Measurements from ENCODE around the gene NMRK1.

The NMRK1 gene

DNA sequence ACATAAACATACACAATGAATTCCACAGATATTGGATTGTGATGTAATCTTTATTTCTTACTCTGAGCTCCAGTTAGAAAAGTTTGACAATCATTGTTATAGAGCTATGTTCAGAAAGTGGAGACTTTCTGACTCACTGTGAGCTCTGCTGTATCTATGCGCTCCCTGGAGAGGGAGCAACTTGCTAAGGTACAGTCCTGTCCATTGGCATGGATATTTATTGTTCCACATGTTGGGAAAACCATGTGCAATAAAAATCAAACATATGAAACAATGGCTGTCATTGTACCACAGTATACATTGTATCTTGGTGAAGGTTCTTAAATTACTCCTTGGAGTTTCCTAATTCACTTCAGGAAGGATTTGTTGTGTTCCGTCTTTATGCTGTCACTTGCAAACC, 26.8 kb downstream of the NMRK1 start:
- no peak for DNase-seq (ENCODE audit: low spot score)

DNA sequence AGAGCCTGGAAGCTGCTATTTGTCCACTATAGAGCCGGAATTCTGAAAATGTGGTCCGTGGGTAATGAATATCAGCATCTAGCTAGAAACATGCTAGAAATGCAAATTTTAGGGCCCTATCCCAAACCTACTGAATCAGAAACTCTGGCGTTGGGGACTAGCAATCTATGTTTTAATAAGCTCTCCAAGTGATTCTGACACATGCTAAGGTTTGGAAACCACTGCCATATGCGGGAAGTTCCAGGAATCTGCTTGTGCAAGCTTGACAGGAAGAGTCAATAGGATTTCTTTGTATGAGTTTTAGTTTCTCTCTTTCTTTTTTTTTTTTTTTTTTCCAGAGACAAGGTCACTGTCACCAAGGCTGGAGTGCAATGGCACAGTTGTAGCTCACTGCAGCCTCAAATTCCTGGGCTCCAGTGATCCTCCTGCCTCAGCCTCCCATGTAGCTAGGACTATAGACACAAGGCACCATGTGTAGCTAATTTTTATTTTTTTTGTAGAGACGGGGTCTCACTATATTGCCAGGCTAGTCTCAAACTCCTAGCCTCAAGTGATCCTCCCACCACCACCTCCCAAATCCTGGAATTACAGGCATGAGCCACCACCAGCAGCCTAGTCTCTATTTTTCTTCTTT, 33.5 kb downstream of the NMRK1 start:
- DNase-seq (ENCODE audit: low spot score), result no peak

DNA sequence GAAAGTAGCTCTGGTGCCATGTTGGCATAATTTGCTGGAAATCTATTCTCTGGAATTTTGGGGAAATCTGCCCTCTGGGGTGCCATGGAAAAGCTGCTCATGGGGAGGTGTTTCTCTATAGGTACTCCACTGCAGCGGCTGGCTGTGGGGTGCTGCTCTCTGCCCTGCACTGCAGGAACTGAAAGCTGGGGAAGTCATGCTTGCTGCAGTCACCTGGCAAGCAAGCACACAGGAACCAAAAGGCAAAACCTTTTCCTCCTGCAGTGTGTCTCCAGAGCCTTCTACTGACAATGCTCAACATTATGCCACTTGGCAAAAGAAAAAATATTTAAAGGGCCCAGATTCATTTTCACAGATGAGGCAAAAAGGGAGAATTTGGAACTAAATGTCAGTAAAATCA, 34.1 kb downstream of the NMRK1 start:
- no peak for DNase-seq (ENCODE audit: low spot score)

DNA sequence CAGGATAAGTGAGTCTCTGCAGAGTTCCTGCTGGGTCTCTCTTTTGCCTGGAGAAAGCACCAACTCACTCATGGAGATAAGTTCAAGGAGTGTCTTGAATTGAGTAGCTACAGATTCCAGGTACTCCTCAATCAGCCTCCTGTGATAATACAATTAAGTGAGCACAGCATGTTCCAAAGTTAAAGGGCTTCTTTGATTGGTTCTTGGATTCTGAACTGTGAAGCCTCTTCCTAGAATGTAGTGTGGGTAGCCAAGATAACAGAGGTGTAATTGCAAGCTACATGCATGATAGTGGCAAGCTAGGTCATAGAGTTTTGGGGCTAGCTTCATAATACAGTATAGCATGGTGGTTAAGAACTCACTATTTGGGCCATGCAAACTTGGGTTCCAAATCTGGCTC, 36.7 kb downstream of the NMRK1 start:
- no peak for DNase-seq (ENCODE audit: low spot score)

DNA sequence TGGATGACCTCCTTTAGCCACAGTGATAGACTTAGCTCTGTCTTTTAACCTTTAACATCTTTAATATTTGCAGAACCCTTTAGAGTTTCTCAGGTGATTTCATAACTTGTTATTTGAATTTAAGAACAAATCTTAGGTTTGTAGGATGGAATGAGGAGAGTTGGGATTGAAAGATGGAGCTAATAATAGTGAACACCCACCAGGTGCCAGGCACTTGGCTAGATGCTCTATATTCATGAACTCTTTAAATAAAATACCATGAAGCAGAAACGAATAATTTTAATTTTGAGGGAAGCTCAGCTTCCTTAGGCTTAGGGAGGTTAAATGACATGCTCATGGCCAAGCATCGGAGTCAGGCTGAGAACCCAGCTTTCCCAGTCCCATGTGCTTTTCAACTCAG, 40.4 kb downstream of the NMRK1 start:
- DNase-seq (ENCODE audit: low spot score), result no peak

DNA sequence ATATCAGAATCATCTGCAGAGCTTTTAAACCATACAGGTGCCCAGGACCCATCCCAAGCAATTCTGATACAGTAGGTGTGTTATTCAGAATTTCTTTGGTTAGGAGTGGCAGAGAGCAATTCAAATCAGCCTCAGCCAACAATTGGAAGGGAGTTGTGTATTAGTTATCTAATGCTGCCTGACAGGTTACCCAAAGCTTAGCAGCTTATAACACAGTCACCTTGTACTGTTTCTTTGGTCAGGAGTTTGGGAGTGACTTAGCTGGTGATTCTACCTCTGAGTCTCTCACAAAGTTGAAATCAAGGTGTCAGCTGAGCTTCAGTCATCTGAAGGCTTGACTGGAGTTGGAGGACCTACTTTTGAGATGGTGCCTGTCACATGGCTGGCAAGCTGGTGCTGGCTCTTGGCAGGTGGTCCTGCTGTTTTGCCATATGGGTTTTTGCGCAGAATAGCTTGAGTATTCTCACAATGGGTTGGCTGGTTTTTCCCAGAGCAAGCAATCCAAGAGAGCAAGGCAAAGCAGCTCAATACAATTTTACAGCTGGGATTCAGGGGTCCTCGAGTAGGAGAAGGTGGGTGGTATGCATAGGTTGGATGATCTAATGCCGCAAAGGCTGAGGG, 41.1 kb downstream of the NMRK1 start:
- no peak for DNase-seq (ENCODE audit: low spot score)

DNA sequence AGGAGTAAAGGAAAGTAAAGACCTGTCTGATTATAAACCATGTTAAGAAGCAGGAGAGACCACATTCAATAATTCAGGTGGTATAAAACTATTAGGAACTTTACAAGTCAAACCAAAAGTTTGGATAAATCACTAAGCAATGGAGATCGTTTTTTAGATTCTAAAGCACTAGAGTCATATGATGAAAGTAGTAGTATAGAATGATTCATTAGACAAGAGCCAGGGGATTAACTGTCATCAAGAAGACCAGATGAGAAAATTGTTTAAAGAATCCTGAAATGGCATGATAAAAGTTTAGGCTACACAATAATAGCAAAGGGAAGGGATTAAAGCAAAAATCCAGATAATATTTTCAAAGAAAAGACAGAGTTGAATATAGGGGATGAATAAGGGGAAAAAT, 46.9 kb downstream of the NMRK1 start:
- DNase-seq (ENCODE audit: low spot score), result no peak

DNA sequence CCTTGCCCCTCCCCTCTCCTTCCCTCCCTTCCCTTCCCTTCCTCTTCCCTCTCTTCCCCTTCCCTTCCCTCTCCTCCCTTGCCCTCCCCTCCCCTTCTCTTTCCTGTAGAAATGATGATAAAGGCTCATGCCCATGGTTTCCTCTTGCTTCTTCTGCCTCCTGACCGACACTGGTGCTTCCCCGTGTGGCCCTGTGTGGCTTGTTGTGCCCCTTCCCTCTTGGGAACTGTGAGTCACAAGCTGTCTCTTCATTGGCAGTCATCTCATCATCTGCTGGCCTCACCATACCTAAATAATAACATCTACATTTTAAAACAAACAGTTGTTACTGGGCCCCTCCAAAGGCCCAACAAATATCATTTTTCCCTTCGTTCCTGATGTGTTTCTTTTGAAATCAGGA, 48.2 kb downstream of the NMRK1 start:
- no peak for DNase-seq (ENCODE audit: low spot score)

DNA sequence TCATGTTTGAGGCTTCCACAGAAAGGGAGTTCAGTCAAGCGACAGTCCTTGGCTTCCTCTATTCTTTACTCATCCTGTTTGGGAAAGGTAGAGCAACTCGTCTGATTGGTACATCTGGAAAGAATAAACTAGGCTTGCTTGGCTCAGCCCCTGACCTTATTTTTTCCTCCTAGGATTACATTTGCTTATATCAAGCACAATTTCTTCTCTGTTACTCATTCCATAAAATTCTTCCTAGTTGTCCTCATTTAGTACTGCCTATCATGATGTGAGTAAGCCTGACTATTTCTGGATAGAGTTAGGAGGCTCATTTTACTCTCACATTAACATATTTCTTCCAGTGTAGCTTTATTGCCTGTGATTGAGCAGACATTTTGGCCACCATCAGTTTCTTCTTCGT, 48.9 kb downstream of the NMRK1 start:
- no peak for DNase-seq (ENCODE audit: low spot score)

DNA sequence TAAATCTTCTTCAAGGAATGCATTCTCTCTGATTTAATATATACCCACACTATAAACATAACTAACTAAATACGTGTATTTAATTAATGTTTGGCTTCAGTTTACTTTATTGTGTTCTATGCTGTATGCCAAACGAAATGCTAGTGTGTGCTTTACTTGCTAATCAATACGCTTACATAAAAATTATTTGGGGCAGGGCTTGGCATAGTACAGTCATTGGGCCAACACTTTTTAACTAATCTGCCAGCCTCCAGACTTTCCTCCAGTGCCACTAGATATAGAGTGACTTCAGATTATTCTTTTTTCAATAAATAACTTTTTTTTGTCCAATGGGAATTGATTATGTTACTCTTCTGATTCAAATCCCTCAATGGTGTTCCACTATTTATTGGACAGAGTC, 51.2 kb downstream of the NMRK1 start:
- no peak for DNase-seq (ENCODE audit: low spot score)

DNA sequence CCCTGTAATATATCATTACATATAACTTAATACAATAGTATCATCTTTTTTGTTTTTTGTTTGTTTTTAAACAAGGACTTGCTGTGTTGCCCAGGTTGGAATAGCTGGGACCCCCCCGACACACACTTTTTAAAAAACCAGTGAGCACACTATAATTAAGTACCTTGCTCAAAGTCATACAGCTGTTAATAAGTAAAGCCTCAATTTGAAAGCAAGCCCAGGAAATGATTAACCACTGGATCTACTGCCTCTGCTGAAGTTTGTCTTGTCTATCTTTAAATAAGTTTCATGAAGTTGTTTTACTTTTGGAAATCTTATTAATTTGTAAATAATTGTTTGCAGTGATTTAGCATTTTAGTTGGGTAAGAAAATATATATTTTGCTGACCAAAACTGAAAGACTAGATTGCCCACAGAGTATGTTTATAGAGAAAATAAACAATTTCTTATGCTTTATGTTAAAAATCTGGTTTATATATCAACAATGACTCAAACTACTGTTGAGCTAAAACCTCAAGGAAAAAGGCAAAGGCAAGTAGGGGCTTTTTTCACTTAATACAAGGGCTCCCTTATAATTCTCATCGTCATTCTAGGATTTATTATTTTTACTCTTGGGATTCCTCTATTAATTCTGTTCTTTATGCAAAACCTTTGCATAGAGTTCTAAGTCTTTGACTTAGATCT, 54.0 kb downstream of the NMRK1 start:
- no peak for DNase-seq (ENCODE audit: low spot score)

DNA sequence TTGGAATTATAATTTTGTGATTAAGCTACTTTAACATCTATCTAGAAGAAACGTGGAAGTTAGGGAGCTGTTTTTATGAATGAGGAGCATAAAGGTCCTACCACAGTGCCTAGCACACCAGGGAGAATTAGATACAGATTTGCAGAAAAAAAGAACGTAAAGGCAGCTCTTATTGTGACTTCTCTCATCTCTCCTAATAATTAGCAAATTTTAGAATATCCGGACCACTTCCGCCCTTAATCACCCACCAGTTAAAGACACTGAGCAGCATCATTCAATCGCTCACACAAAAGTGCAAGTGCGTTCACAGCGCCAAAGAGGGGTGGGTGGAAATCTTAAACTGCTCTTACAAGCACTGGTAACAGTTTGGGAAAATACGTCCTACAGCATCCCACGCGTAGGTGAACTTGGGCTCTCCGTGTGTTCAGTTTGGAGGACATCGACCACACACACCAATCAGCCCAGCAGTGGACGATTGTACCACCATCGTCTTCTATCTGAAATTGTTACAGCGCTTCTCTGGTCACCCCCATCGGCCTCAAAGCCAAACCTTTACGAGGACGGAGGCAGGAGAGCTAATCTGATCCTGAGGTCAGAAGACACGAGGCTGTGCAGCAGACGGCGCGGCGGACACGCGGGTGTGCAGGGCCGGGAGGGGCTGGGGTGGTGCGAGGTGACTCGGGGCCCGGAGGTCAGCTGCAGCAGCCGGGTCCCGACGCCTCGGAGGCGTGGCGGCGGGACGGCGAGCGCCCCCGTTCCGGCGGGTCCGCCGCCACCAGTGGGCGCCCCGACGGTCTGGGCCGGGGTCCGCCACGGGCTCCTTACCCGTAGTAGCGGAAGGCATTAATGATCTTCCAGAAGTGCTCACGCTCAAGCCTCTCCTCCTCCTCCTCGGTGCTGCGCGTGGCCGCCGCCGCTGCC, 60.5 kb downstream of the NMRK1 start:
- peak; percentile 49 for DNase-seq (ENCODE audit: low spot score)

DNA sequence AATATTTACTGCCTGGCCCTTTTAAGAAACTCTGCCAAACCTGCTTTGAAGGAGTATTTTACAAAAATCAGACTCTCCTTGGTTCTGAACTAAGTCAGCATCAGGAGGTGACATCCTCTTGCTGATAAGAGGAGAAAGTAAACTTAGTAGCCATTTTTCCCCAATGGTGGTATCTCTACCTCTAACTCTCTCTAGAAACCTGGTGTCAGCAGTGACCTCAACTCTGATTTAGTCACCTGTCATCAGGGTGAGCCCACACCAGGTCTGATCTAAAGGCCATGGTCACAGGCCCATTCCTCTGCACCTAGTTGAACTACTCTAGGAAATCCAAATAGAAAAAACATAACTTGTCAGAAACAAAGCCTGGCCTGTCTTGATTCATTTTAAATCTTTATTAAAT, 64.1 kb downstream of the NMRK1 start:
- DNase-seq (ENCODE audit: low spot score), result peak; percentile 29

DNA sequence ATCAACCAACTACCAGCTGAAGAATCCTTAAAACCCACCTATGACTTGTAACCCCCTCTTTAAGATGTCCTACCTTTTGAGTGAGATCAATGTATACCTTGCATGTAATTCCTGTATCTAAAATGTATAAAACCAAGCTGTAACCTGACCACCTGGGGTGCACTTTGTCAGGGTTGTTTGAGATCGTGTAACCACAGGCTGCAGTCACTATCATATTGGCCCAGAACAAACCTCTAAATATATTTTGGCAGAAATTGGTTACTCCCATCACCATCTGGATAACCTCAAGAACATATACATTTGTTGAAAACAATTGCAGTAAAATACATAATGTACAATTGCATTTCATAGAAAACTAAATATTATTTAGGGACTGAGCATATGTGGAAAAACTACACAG, 68.3 kb downstream of the NMRK1 start:
- no peak for DNase-seq (ENCODE audit: low spot score)

DNA sequence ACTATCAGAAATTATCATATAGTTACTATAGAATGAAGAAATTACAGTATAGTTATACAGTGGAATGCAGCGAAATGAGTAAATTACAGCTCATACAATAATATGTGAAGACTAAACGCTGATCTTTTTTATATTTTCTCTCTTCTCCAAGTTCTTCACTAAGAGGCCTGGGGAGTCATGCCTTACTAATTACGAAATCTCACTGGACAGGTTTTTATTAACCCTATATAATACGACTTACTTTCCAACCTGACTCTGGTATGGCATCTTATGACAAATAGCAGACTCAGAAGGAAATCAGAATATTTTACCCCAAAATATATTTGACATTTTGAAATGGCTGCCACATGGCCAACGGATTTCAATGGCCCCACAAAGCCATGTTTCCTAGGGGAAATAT, 68.9 kb downstream of the NMRK1 start:
- DNase-seq (ENCODE audit: low spot score), result no peak

DNA sequence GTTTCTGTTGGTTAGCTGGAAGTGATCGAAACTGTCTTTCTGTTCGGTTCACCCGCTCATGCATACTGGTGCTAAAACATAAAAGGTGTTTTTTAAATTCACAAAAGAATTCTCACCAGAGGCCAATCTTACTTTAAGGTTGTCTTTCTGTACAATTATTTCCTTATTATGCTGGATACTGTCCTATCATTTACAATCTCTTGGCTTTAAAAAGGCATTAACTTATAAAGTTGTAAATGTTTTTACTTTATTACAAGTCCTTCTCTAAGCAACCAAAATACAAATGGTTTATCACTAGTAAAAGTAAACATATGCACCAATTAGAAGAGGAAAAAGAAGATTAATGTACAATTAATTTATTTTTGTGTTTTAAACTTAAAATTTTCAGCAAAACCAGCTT, 70.6 kb downstream of the NMRK1 start:
- no peak for DNase-seq (ENCODE audit: low spot score)

DNA sequence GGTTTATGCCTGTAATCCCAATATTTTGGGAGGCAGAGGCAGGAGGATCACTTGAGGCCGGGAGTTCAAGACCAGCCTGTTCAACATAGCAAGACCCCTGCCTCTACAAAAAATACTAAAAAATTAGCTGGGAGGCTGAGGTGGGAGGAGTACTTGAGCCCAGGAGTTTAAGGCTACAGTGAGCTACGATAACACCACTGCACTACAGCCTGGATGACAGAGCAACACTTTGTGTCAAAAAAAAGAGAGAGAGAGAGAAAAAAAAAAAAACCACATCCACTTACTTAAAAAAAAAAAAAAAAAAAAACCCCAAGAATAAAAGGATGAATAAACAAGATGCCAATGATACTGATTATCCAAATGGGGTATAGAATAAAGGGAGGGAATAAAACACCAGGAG, 74.2 kb downstream of the NMRK1 start:
- no peak for DNase-seq (ENCODE audit: low spot score)
